HUES48 (cell line): ENCODE data around the gene KCND2.

Experiments used
- H3K27ac ChIP-seq: one replicate; pipeline ENCODE4 v1.7.0; 2013; ENCODE audit warnings: low read depth, low read length, inconsistent platforms
- H3K27me3 ChIP-seq: 2 replicates; pipeline ENCODE4 v1.6.1; 2013; ENCODE audit warnings: mild to moderate bottlenecking, low read length; ENCODE audit not compliant: control insufficient read depth, insufficient read depth
- H3K36me3 ChIP-seq: 2 replicates; pipeline ENCODE4 v1.6.1; 2013; ENCODE audit warnings: low read length; ENCODE audit not compliant: control insufficient read depth, insufficient read depth
- H3K4me1 ChIP-seq: 2 replicates; pipeline ENCODE4 v1.6.1; 2013; ENCODE audit warnings: mild to moderate bottlenecking, low read length; ENCODE audit not compliant: control insufficient read depth, insufficient read depth
- H3K4me3 ChIP-seq: 2 replicates; pipeline ENCODE4 v1.5.1; 2013; ENCODE audit warnings: mild to moderate bottlenecking, low read depth, low read length
- H3K9ac ChIP-seq: 2 replicates; pipeline ENCODE4 v1.6.1; 2013; ENCODE audit warnings: mild to moderate bottlenecking, low read depth, low read length, moderate library complexity
- H3K9me3 ChIP-seq: 2 replicates; pipeline ENCODE4 v1.6.1; 2013; ENCODE audit warnings: low read length; ENCODE audit not compliant: control insufficient read depth, insufficient read depth

KCND2 gene

GRCh38 chr7:120587243-120587642 lies 314.3 kb downstream of the KCND2 start:
- Histone ChIP-seq H3K36me3 (no peaks in the 10 kb centered on the region), H3K9me3 (no peaks in the 10 kb centered on the region), H3K4me1 (peaks cover 9% of the 10 kb centered on the region), H3K9ac (no peak overlapping the region), H3K27ac (no peak overlapping the region), H3K4me3 (no peak overlapping the region), H3K27me3 (no peaks in the 10 kb centered on the region)

GRCh38 chr7:120588416-120588815 lies 315.4 kb downstream of the KCND2 start:
- Histone ChIP-seq H3K36me3 (no peaks in the 10 kb centered on the region), H3K27ac (no peak overlapping the region), H3K27me3 (no peaks in the 10 kb centered on the region), H3K9me3 (no peaks in the 10 kb centered on the region), H3K9ac (no peak overlapping the region), H3K4me3 (no peak overlapping the region), H3K4me1 (peaks cover 9% of the 10 kb centered on the region)

- no peak overlapping the region for H3K27ac ChIP-seq
- H3K27me3 ChIP-seq = no peaks in the 10 kb centered on the region
- no peak overlapping the region for H3K9ac ChIP-seq
- no peak overlapping the region for H3K4me3 ChIP-seq
- no peaks in the 10 kb centered on the region for H3K9me3 ChIP-seq
- no peaks in the 10 kb centered on the region for H3K36me3 ChIP-seq
- peaks cover 8% of the 10 kb centered on the region for H3K4me1 ChIP-seq
Measured at GRCh38 chr7:120588862-120589261, 315.9 kb downstream of the KCND2 start.

GRCh38 chr7:120600607-120601006 lies 327.6 kb downstream of the KCND2 start:
- H3K27me3 ChIP-seq = no peaks in the 10 kb centered on the region
- H3K9me3 ChIP-seq = no peaks in the 10 kb centered on the region
- H3K36me3 ChIP-seq = no peaks in the 10 kb centered on the region
- H3K27ac ChIP-seq = no peak overlapping the region
- no peak overlapping the region for H3K4me3 ChIP-seq
- no peaks in the 10 kb centered on the region for H3K4me1 ChIP-seq
- H3K9ac ChIP-seq = no peak overlapping the region

- H3K27me3 ChIP-seq = no peaks in the 10 kb centered on the region
- no peaks in the 10 kb centered on the region for H3K9me3 ChIP-seq
- H3K4me1 ChIP-seq = no peaks in the 10 kb centered on the region
- no peaks in the 10 kb centered on the region for H3K36me3 ChIP-seq
- H3K27ac ChIP-seq = no peak overlapping the region
- no peak overlapping the region for H3K9ac ChIP-seq
- no peak overlapping the region for H3K4me3 ChIP-seq
Measured at GRCh38 chr7:120603366-120603765, 330.4 kb downstream of the KCND2 start.

- H3K4me3 ChIP-seq = no peak overlapping the region
- H3K27me3 ChIP-seq = no peaks in the 10 kb centered on the region
- H3K27ac ChIP-seq = no peak overlapping the region
- H3K4me1 ChIP-seq = no peaks in the 10 kb centered on the region
- H3K36me3 ChIP-seq = no peaks in the 10 kb centered on the region
- H3K9me3 ChIP-seq = no peaks in the 10 kb centered on the region
- H3K9ac ChIP-seq = no peak overlapping the region
Measured at GRCh38 chr7:120609136-120609753, 336.3 kb downstream of the KCND2 start.

- Histone ChIP-seq H3K9me3 (no peaks in the 10 kb centered on the region), H3K27me3 (no peaks in the 10 kb centered on the region)
Measured at GRCh38 chr7:120611975-120612374, 339.0 kb downstream of the KCND2 start.

GRCh38 chr7:120615703-120616102 lies 342.7 kb downstream of the KCND2 start:
- no peak overlapping the region for H3K9ac ChIP-seq
- H3K4me1 ChIP-seq = no peaks in the 10 kb centered on the region
- H3K9me3 ChIP-seq = no peaks in the 10 kb centered on the region
- H3K36me3 ChIP-seq = no peaks in the 10 kb centered on the region
- no peak overlapping the region for H3K4me3 ChIP-seq
- H3K27ac ChIP-seq = no peak overlapping the region
- no peaks in the 10 kb centered on the region for H3K27me3 ChIP-seq

More at GRCh38 chr7:120611975-120612374, 339.0 kb downstream of the KCND2 start:
- H3K36me3 ChIP-seq = no peaks in the 10 kb centered on the region
- H3K4me1 ChIP-seq = no peaks in the 10 kb centered on the region
- H3K9ac ChIP-seq = no peak overlapping the region
- H3K4me3 ChIP-seq = no peak overlapping the region
- no peak overlapping the region for H3K27ac ChIP-seq

- H3K4me3 ChIP-seq = no peak overlapping the region
- no peak overlapping the region for H3K27ac ChIP-seq
- no peaks in the 10 kb centered on the region for H3K9me3 ChIP-seq
- H3K36me3 ChIP-seq = no peaks in the 10 kb centered on the region
- no peaks in the 10 kb centered on the region for H3K4me1 ChIP-seq
- H3K9ac ChIP-seq = no peak overlapping the region
- no peaks in the 10 kb centered on the region for H3K27me3 ChIP-seq
Measured at GRCh38 chr7:120617275-120617674, 344.3 kb downstream of the KCND2 start.

- no peaks in the 10 kb centered on the region for H3K9me3 ChIP-seq
- H3K4me1 ChIP-seq = peaks cover 4% of the 10 kb centered on the region; the same call in 1 of the 2 replicates
- no peaks in the 10 kb centered on the region for H3K36me3 ChIP-seq
- H3K4me3 ChIP-seq = no peak overlapping the region
- H3K27ac ChIP-seq = no peak overlapping the region
- no peak overlapping the region for H3K9ac ChIP-seq
- no peaks in the 10 kb centered on the region for H3K27me3 ChIP-seq
Measured at GRCh38 chr7:120628251-120628650, 355.3 kb downstream of the KCND2 start.

GRCh38 chr7:120639884-120640283 lies 366.9 kb downstream of the KCND2 start:
- no peaks in the 10 kb centered on the region for H3K4me1 ChIP-seq
- no peak overlapping the region for H3K27ac ChIP-seq

More at GRCh38 chr7:120639884-120640283, 366.9 kb downstream of the KCND2 start:
- Histone ChIP-seq H3K4me3 (no peak overlapping the region), H3K27me3 (no peaks in the 10 kb centered on the region), H3K9ac (no peak overlapping the region), H3K9me3 (no peaks in the 10 kb centered on the region), H3K36me3 (no peaks in the 10 kb centered on the region)
